GM12801 (cell line): ENCODE measurements around the gene PACS2.

Source experiments
- CTCF ChIP-seq: IDR thresholded peaks from one replicate; pipeline ENCODE4 v1.5.1; 2011; ENCODE audit warnings: control low read depth; ENCODE audit not compliant: insufficient read length; ENCODE audit errors: extremely low read depth

PACS2 gene

DNA sequence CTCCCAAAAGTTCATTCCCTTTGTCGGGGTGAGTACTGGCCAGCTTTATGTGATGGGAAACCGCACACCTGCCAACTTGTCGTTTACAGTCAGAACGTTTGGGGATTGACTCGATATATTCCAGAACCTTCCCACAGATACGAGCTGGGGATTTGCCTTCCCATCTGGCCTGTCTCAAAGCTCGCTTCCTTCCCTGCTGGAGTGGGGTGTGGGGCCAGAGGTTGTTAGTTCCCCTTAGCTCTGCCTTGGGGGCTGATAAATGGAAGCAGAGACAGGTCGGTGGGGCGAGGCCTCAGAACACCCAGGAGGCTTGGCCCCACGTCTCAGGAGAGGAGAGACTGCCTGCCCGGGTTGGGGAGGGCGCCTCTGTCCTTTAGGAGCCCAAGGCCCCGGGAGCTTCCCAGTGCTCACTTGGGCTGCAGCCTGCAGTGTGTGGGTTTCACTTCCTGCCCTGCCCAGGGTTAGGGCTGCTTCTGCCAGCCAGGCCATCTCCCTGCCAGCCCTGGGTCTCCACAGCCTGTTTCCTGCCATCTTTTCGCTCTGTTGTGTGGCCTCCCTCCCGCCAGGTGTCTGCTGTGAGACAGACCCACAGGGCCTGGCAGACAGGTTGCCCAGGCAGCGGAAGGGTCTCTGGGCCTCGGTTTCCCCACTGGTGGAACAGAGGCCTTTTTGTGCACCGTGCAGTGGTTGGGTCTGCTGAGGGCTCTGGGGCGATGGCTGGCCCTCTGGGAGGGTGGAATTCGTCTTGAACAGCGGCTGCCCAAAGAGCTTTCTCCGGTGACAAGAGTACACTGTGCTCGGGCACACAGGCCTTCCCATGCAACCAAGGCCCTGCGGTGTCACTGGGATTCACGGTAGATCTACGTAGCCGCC is 75.7 kb downstream of the PACS2 start:
- no peak for TF ChIP-seq CTCF

DNA sequence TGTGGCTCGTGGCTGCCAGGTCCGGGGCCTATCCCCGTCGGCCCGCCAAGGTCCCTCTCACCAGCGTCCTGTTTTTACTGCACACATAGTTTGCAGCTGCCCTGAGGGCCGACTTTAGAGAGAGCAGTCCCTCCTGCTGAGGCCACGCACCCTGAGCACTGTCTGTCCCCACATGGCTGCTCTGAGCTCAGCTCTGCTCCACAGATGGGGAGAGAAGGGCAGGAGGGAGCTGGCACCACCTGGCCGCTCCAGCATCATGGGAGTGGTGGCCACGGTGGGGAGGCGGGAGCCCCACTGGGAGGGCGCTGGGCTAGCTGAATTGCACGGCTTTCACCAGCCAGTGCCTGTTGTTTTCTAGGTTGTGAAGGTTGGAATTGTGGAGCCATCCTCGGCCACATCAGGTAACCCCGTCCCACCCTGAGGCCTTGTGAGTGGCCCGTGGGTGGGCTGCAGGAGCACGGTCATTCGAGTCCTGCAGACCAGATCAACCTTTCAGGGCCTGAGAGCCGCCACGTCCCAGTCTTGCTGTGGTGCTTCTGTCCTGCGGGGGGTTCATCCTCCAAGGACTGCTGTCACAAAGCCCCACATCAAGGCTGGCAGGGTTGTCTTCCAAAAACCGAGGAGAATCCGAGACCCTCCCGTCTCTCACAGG is 76.4 kb downstream of the PACS2 start:
- no peak for TF ChIP-seq CTCF

GRCh38 chr14:105391541-105391940 is 77.0 kb downstream of the PACS2 start:
- TF ChIP-seq CTCF: no peak

GRCh38 chr14:105392131-105393090 is 77.9 kb downstream of the PACS2 start:
- no peak for TF ChIP-seq CTCF

DNA sequence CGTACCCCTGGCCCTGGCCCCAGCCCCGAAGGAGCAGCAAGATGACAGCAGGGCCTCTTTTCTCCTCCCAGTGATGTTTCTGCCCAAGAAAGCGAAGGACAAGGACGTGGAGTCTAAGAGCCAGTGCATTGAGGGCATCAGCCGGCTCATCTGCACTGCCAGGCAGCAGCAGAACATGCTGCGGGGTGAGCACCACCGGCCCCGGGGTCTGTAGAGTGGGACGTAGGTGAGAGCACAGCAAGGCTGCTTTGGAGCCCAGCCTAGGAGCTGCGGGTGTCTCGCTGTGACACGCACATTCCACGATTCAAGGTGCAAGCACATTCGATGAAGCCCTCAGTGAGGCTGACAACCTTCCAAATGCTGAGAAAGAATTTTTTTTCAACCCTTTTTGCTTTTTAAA is 78.6 kb downstream of the PACS2 start:
- no peak for TF ChIP-seq CTCF

DNA sequence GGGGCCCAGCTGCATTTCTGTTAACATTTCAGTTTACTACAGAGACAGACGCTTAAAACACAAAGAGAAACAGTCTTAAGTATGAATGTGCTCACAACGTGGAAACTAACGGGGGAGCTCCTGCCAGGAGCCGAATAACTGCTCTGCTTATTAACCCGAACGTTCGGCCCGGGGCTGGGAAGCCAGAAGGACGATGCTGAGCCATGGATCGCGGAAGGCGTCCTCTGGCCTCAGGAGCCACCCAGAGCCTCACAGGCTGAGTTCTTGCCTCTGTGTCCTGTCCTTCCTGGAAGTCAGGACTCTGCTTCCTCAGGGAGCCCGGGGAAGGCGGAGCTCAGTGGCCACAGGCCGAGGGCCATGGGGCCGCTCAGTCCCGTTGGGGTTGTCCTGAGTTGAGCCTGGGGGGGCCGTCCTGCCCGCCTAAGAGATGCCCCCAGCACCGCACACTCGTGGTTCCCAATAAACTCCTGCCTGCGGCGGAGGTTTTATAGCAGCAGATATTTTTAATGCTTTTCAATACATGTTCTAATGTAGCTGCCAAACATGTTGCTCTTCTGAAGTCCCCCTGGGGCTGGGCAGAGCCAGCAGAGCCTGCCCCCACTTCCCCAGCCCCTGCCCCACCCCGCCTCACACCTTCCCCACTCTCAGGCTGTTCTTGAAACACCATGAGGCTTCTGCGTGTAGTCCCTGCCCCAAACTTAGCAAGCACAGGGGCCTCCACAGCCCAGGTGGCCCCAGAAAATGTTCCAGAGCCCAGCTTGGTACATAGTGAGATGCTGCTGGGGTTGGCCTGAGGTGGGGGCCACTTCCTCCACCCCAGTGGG is 80.4 kb downstream of the PACS2 start:
- no peak for TF ChIP-seq CTCF
